ENCODE data around the gene NAT9. TPM values are rescaled to one million over a fixed set of nuclear protein-coding genes. Genes with fewer than 3 reads are reported as not detected.

Gene NAT9
- 36.4 TPM for polyA plus RNA-seq (2012; ENCODE audit: missing spikeins)

GRCh38 chr17:74776044-74776962, at the start of gene NAT9:
Gene NAT9 (minus strand): TSS chr17:74776345. CDS start chr17:74775698, 647 bp downstream.
- peak; percentile 97 for FAIRE-seq
- DNase-seq (ENCODE audit: insufficient read length) = peak; percentile 100
- TF ChIP-seq POLR2AphosphoS5 (IDR thresholded peaks at IDR 0.05; ENCODE audit: low read depth, low read length) (peak; percentile 61), TAF1 (IDR thresholded peaks at IDR 0.05; ENCODE audit: borderline replicate concordance, low read depth, low read length) (no peak), POLR2A (IDR thresholded peaks at IDR 0.05; ENCODE audit: low read depth, low read length) (peak; percentile 88)

- FAIRE-seq (no peak), DNase-seq (ENCODE audit: insufficient read length) (no peak)
- TF ChIP-seq TAF1 (IDR thresholded peaks at IDR 0.05; ENCODE audit: borderline replicate concordance, low read depth, low read length) (no peak), POLR2AphosphoS5 (IDR thresholded peaks at IDR 0.05; ENCODE audit: low read depth, low read length) (no peak), POLR2A (IDR thresholded peaks at IDR 0.05; ENCODE audit: low read depth, low read length) (no peak)
These were observed 48.9 kb upstream of the NAT9 start for GRCh38 chr17:74824961-74825627.

GRCh38 chr17:74822939-74823367, 46.8 kb upstream of the NAT9 start:
- FAIRE-seq = no peak
- TF ChIP-seq TAF1 (IDR thresholded peaks at IDR 0.05; ENCODE audit: borderline replicate concordance, low read depth, low read length) (no peak), POLR2AphosphoS5 (IDR thresholded peaks at IDR 0.05; ENCODE audit: low read depth, low read length) (no peak), POLR2A (IDR thresholded peaks at IDR 0.05; ENCODE audit: low read depth, low read length) (no peak)
- no peak for DNase-seq (ENCODE audit: insufficient read length)

- TF ChIP-seq TAF1 (IDR thresholded peaks at IDR 0.05; ENCODE audit: borderline replicate concordance, low read depth, low read length) = no peak
- TF ChIP-seq POLR2A (IDR thresholded peaks at IDR 0.05; ENCODE audit: low read depth, low read length) = no peak
- TF ChIP-seq POLR2AphosphoS5 (IDR thresholded peaks at IDR 0.05; ENCODE audit: low read depth, low read length) = no peak
- DNase-seq (ENCODE audit: insufficient read length) = no peak
- FAIRE-seq = no peak
These were observed 46.3 kb upstream of the NAT9 start for GRCh38 chr17:74822335-74822938.

- FAIRE-seq = no peak
These were observed 45.6 kb upstream of the NAT9 start for GRCh38 chr17:74821655-74822334.

GRCh38 chr17:74819801-74820436, 43.8 kb upstream of the NAT9 start:
- DNase-seq (ENCODE audit: insufficient read length) (no peak), FAIRE-seq (no peak)
- TF ChIP-seq POLR2AphosphoS5 (IDR thresholded peaks at IDR 0.05; ENCODE audit: low read depth, low read length) (no peak), POLR2A (IDR thresholded peaks at IDR 0.05; ENCODE audit: low read depth, low read length) (no peak), TAF1 (IDR thresholded peaks at IDR 0.05; ENCODE audit: borderline replicate concordance, low read depth, low read length) (no peak)

More at GRCh38 chr17:74821655-74822334, 45.6 kb upstream of the NAT9 start:
- DNase-seq (ENCODE audit: insufficient read length) = no peak
- TF ChIP-seq POLR2A (IDR thresholded peaks at IDR 0.05; ENCODE audit: low read depth, low read length) = no peak
- TF ChIP-seq TAF1 (IDR thresholded peaks at IDR 0.05; ENCODE audit: borderline replicate concordance, low read depth, low read length) = no peak
- TF ChIP-seq POLR2AphosphoS5 (IDR thresholded peaks at IDR 0.05; ENCODE audit: low read depth, low read length) = no peak

GRCh38 chr17:74818291-74818938, 42.3 kb upstream of the NAT9 start:
- FAIRE-seq = no peak

GRCh38 chr17:74816905-74817620, 40.9 kb upstream of the NAT9 start:
- TF ChIP-seq TAF1 (IDR thresholded peaks at IDR 0.05; ENCODE audit: borderline replicate concordance, low read depth, low read length) (no peak), POLR2AphosphoS5 (IDR thresholded peaks at IDR 0.05; ENCODE audit: low read depth, low read length) (no peak), POLR2A (IDR thresholded peaks at IDR 0.05; ENCODE audit: low read depth, low read length) (no peak)
- FAIRE-seq = no peak
- DNase-seq (ENCODE audit: insufficient read length) = no peak

More at GRCh38 chr17:74818291-74818938, 42.3 kb upstream of the NAT9 start:
- TF ChIP-seq POLR2AphosphoS5 (IDR thresholded peaks at IDR 0.05; ENCODE audit: low read depth, low read length) (no peak), POLR2A (IDR thresholded peaks at IDR 0.05; ENCODE audit: low read depth, low read length) (no peak), TAF1 (IDR thresholded peaks at IDR 0.05; ENCODE audit: borderline replicate concordance, low read depth, low read length) (no peak)
- DNase-seq (ENCODE audit: insufficient read length) = no peak

GRCh38 chr17:74815550-74816370, 39.6 kb upstream of the NAT9 start:
- FAIRE-seq (no peak), DNase-seq (ENCODE audit: insufficient read length) (no peak)
- TF ChIP-seq POLR2AphosphoS5 (IDR thresholded peaks at IDR 0.05; ENCODE audit: low read depth, low read length) (no peak), TAF1 (IDR thresholded peaks at IDR 0.05; ENCODE audit: borderline replicate concordance, low read depth, low read length) (no peak), POLR2A (IDR thresholded peaks at IDR 0.05; ENCODE audit: low read depth, low read length) (no peak)
